AG04449 (cell line): ENCODE results near the gene MBNL1.
A peak's percentile ranks its signal among the peaks of the same experiment; 100 is the strongest.

Experiments used
- CTCF ChIA-PET: fragments of 350-600 bp; formaldehyde crosslinking; extraction: SDS; loops from one replicate; lab custom pipeline; 2021; ENCODE audit warnings: antibody characterized with exemption; lab: Yijun Ruan, JAX
- POLR2A ChIA-PET: fragments of 400-600, 350-600 bp; formaldehyde crosslinking; extraction: SDS; loops from one replicate; lab custom pipeline; 2020; ENCODE audit warnings: antibody characterized with exemption, inconsistent platforms; lab: Yijun Ruan, JAX
- DNase-seq: peaks from one replicate; pipeline ENCODE4 v3.0.0-alpha.2; 2010; ENCODE audit warnings: low read depth, low spot score
- H3K4me3 ChIP-seq: 2 replicates; pipeline ENCODE4 v1.5.1; 2011; ENCODE audit warnings: low read depth, mild to moderate bottlenecking, control low read depth, low read length
- TF ChIP-seq, protein P1 (sequence below): IDR thresholded peaks from one replicate; pipeline ENCODE4 v1.5.1; 2011; ENCODE audit warnings: mild to moderate bottlenecking, moderate library complexity, low read length, control low read depth, inconsistent platforms; ENCODE audit not compliant: insufficient read depth; ENCODE audit errors: missing control alignments

Gene MBNL1

DNA sequence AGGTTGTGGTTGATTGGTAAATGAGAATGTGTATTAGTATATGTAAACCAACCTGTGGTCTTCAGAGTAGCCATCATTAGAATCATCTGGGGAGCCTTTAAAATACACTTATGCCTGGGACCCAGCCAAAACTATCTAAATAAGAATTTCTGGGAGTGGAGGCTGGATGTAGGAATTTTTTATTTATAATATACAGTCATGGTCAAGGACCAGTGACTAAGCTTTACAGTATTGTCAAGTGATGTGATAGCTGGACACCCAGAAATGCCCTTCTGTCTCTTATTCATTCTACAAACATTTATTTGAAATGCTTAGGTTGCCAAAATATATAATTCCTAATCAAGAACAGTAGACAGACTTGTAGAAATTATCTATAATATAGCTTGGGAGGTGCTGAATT, 132.2 kb downstream of the MBNL1 start:
- CTCF ChIA-PET = no interaction called here
- TF ChIP-seq, protein P1, sequence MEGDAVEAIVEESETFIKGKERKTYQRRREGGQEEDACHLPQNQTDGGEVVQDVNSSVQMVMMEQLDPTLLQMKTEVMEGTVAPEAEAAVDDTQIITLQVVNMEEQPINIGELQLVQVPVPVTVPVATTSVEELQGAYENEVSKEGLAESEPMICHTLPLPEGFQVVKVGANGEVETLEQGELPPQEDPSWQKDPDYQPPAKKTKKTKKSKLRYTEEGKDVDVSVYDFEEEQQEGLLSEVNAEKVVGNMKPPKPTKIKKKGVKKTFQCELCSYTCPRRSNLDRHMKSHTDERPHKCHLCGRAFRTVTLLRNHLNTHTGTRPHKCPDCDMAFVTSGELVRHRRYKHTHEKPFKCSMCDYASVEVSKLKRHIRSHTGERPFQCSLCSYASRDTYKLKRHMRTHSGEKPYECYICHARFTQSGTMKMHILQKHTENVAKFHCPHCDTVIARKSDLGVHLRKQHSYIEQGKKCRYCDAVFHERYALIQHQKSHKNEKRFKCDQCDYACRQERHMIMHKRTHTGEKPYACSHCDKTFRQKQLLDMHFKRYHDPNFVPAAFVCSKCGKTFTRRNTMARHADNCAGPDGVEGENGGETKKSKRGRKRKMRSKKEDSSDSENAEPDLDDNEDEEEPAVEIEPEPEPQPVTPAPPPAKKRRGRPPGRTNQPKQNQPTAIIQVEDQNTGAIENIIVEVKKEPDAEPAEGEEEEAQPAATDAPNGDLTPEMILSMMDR = no peak
- POLR2A ChIA-PET = interaction anchor here (1.1 kb wide), 1 partner anchor 133 kb away, joined by 5 read pairs; the partner anchor contains the start of gene MBNL1
- H3K4me3 ChIP-seq = no peak overlapping the region
- DNase-seq = peak; percentile 77

DNA sequence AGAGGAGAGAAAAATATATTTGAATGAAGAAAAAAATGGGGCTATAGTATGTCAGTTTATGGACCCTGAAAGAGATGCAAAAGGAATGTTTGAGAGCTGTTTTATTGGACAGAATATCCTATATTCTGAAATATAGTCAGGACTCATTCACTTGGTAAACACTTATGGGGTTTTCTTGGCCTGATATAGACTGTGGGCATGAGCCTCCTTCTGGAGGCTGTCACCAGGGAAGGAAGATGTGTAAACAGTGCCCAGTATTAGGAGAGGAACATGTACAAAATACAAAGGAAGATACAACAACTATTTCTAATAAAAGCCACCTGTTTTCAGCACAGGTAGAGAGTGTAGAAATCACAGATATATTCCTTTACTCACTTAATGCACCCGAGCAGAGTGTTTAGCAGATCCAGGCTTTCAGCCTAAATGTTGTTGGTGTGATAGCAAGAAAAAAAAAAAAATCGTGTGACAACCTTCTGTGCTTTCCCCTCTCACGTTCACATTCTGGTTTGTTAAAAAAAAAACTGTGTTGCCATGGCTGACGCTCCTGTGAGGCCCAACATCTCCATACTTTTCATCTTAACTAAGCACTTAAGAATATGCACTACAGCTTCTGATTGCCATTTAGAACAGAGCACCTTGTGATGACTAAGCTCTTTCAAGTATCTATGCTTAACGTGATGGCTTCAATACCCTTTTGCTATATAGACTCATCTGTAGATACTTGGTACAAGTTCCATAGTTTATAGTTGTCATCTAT, 134.1 kb downstream of the MBNL1 start:
- ChIA-PET POLR2A (interaction anchor here (0.8 kb wide), 1 partner anchor 134 kb away, joined by 3 read pairs; the partner anchor contains the start of gene MBNL1), CTCF (interaction anchor here (1.0 to 1.5 kb wide), 2 partner anchors 8 to 10 kb away, joined by 3 read pairs; no protein-coding TSS in a partner anchor)
- no peak overlapping the region for H3K4me3 ChIP-seq
- TF ChIP-seq, protein P1 = no peak
- no peak for DNase-seq

DNA sequence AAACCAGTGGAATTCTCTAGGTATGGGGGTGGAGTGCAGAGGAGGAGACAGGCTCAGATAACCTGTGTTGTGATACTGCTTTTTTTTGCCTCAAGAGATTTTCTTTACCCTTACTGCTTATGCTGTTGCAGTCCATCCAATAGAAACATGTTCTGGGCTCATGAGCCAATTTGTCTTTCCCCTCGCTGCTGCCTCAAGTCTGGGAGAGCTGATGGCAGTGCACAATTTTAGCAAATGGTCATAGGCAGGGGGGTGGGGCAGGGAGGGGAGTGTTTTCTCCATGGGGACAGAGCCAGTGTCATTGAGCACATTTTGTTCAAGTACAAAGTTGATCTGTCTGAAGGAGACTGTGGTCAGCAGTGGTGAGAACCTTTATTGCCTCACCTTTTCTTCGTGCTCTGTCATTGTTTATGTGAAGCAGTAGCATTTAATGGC, 134.9 kb downstream of the MBNL1 start:
- CTCF ChIA-PET = interaction anchor here (1.5 kb wide), 1 partner anchor 8 kb away, joined by 3 read pairs; no protein-coding TSS in a partner anchor
- TF ChIP-seq, protein P1 = no peak
- H3K4me3 ChIP-seq = no peak overlapping the region
- POLR2A ChIA-PET = no interaction called here
- DNase-seq = no peak

DNA sequence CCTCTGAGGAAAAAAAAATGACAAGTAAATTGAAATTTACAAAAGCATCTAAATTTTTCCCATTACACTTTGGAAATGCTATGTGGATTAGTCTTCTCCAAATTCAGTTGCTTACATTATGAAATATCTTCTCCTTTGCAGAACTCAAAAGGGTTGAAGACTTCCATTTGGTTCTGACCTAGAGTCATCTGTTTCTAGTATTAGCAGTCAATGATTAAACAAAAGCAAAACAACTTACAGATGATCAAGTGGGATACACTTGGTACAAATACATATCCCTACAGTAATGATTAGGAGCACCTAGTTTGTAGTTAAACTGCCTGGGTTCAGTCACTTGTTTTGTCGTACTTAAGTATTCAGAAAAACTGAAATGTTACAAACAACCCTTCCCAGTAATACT, 136.2 kb downstream of the MBNL1 start:
- ChIA-PET CTCF (no interaction called here), POLR2A (no interaction called here)
- no peak overlapping the region for H3K4me3 ChIP-seq
- TF ChIP-seq, protein P1 = no peak
- DNase-seq = no peak

DNA sequence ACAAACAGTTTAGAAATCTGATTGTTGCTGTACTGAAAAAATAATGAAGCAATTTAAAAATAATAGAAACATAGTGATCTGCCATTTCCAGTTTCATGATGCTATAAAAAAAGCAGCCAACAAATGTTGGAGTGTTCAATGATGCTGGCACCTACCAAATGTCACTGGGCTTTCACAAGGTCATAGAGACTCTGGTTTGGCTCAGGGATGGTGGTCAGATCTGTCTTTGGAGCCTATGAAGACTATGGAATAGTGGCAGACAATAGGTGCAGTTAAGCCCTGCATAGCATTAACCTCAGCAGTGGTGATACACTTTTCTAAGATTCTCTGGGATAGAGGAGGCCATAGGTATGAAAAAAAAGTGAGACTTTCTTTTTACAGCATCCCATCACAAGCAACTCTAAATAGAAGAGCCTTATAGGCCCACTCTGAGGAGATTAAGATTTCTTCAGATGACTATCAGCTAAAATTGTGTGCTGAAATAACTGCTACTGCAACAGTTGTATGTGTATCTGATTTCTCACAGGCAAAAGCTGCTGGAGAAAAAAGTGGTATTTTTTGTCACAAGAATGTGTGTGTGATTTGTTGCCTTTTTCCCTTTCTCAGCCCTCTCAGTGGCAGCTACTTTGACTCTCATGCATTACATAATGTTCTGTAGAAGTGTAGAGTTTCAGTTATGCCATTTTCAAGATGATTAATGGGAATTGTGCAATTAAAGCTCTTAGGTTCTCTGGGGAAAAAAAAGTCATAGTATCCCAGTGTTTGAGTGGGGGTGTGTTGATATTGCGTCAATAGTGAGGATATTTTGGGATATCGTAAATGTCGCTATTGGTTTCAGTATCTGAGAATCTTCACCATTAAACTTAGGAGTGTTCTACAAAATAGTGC, 137.4 kb downstream of the MBNL1 start:
- TF ChIP-seq, protein P1 = no peak
- H3K4me3 ChIP-seq = no peak overlapping the region
- CTCF ChIA-PET = interaction anchor here (1.3 to 1.7 kb wide), 2 partner anchors 10 to 334 kb away, joined by 3 to 5 read pairs; no protein-coding TSS in a partner anchor
- POLR2A ChIA-PET = no interaction called here
- DNase-seq = no peak

DNA sequence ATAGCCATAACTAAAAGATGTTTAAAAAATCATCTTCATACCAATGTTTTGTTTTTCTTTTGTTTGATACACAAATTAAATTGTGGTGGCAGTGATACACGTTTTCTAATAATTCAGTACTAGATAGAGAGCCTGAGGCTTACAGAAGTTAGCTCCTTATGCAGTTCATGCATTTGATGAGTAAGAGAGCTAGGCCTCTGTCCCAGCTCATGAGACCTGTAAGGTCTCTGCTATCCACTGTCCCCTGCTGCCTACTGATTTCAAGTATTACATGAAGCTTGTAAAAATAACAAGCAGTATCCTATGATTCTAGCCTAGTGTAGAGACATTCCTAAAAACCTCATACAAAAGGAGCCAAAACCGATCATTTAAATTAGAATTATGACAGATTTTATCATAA, 144.5 kb downstream of the MBNL1 start:
- no peak overlapping the region for H3K4me3 ChIP-seq
- ChIA-PET POLR2A (no interaction called here), CTCF (interaction anchor here (1.0 to 1.3 kb wide), 2 partner anchors 11 to 313 kb away, joined by 3 read pairs; no protein-coding TSS in a partner anchor)
- DNase-seq = no peak
- TF ChIP-seq, protein P1 = no peak
